Measurements from ENCODE around the gene ZIC1.

ZIC1 gene

GRCh38 chr3:147380977-147381376, 28.2 kb upstream of the ZIC1 start:
- DNase-seq, result no peak

- no peak for DNase-seq
Measured at GRCh38 chr3:147381596-147381995, 27.6 kb upstream of the ZIC1 start.

- no peak for DNase-seq
Measured at GRCh38 chr3:147383617-147384016, 25.5 kb upstream of the ZIC1 start.

GRCh38 chr3:147384210-147385058, 24.7 kb upstream of the ZIC1 start:
- DNase-seq, result no peak

GRCh38 chr3:147385059-147386012, 23.8 kb upstream of the ZIC1 start:
- no peak for DNase-seq

- DNase-seq, result no peak
Measured at GRCh38 chr3:147387291-147387884, 21.8 kb upstream of the ZIC1 start.

- DNase-seq, result no peak
Measured at GRCh38 chr3:147387885-147388699, 21.1 kb upstream of the ZIC1 start.

- DNase-seq, result no peak
Measured at GRCh38 chr3:147388700-147389580, 20.2 kb upstream of the ZIC1 start.

- DNase-seq, result no peak
Measured at GRCh38 chr3:147389717-147390116, 19.4 kb upstream of the ZIC1 start.

GRCh38 chr3:147390589-147391569, 18.3 kb upstream of the ZIC1 start:
- DNase-seq, result no peak

- DNase-seq, result peak; percentile 67 to 77
Measured at GRCh38 chr3:147391781-147392624, 17.2 kb upstream of the ZIC1 start.

- DNase-seq, result no peak
Measured at GRCh38 chr3:147392625-147392946, 16.6 kb upstream of the ZIC1 start.

GRCh38 chr3:147393261-147393942, 15.8 kb upstream of the ZIC1 start:
- no peak for DNase-seq

- peak in 1 of 2 experiments; percentile 55 for DNase-seq
Measured at GRCh38 chr3:147393943-147394883, 15.0 kb upstream of the ZIC1 start.

GRCh38 chr3:147394884-147395225, 14.3 kb upstream of the ZIC1 start:
- DNase-seq, result no peak

GRCh38 chr3:147395899-147396711, 13.1 kb upstream of the ZIC1 start:
- no peak for DNase-seq

- DNase-seq, result no peak
Measured at GRCh38 chr3:147396712-147397046, 12.5 kb upstream of the ZIC1 start.
